GM12801 (cell line): ENCODE results near the gene SERPINH1.

ENCODE experiments used
- TF ChIP-seq, protein P1 (sequence below): IDR thresholded peaks from one replicate; pipeline ENCODE4 v1.5.1; 2011; ENCODE audit warnings: control low read depth; ENCODE audit not compliant: insufficient read length; ENCODE audit errors: extremely low read depth

Gene SERPINH1

DNA sequence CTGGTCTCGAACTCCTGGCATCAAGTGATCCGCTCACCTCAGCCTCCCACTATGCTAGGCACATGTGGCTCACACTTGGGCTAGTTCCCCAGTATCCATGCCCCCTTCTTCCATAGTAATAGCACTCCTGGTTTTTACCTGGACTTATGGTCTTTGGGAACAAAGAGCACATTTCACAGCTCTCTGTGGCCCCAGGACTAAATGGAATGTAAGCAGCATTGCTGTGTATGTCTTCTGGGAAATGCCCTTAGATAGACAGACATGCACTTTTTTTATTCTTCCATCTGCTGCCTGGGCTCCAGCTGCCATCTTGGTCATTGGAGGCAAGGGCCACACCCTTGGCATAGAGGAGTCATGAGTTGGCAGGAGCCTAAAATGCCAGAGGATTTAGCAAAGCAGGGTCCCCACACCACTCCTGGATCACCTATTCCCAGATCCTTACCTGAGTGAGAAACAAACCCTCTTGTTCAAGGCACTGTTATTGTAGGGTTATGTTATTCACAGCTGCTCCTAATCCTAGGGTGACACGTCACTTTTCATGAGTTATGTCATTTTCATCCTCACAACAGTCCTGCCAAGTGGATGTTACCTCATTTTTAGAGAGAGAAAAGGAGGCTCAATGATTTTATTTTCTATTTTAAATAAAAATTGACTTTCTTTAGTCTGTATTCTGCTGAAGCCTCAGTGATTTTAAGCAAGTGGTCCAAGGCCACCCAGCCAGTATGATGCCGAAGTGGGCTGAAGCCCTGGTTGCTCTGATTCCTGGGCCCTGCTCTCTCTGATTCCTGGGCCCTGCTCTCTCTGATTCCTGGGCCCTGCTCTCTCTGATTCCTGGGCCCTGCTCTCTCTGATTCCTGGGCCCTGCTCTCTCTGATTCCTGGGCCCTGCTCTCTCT lies 20.6 kb upstream of the SERPINH1 start:
- TF ChIP-seq, protein P1, sequence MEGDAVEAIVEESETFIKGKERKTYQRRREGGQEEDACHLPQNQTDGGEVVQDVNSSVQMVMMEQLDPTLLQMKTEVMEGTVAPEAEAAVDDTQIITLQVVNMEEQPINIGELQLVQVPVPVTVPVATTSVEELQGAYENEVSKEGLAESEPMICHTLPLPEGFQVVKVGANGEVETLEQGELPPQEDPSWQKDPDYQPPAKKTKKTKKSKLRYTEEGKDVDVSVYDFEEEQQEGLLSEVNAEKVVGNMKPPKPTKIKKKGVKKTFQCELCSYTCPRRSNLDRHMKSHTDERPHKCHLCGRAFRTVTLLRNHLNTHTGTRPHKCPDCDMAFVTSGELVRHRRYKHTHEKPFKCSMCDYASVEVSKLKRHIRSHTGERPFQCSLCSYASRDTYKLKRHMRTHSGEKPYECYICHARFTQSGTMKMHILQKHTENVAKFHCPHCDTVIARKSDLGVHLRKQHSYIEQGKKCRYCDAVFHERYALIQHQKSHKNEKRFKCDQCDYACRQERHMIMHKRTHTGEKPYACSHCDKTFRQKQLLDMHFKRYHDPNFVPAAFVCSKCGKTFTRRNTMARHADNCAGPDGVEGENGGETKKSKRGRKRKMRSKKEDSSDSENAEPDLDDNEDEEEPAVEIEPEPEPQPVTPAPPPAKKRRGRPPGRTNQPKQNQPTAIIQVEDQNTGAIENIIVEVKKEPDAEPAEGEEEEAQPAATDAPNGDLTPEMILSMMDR: no peak

DNA sequence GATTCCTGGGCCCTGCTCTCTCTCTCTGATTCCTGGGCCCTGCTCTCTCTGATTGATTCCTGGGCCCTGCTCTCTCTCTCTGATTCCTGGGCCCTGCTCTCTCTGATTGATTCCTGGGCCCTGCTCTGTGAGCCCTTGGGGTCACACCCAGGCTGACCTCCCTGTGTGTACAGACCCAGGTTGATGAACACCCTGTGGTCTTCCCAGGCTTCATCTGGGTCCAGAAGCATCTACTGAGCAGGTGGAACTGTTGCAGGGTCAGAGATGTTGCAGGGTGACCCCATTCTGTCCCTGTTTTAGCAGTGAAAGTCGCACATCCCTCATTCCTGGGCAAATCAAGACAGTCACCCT lies 20.0 kb upstream of the SERPINH1 start:
- TF ChIP-seq, protein P1: no peak

DNA sequence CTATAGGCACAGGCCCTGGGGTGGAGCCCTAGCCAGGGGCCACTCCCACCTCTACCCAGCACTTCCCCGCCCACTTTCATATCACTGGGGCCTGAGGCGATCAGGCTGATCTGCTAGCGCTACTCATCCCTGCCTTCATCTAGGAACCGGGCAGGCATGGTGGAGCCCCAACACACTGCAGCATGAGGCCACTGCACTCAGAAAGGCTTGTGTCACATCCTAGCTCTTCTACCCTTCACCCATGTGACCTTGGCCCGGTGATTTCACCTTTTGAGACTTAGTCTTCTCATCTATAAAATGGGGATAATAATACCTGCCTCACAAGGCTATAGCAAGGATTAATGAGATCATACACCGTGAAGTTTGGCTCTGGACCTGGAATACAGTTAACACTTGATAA lies 18.2 kb upstream of the SERPINH1 start:
- TF ChIP-seq, protein P1: no peak

DNA sequence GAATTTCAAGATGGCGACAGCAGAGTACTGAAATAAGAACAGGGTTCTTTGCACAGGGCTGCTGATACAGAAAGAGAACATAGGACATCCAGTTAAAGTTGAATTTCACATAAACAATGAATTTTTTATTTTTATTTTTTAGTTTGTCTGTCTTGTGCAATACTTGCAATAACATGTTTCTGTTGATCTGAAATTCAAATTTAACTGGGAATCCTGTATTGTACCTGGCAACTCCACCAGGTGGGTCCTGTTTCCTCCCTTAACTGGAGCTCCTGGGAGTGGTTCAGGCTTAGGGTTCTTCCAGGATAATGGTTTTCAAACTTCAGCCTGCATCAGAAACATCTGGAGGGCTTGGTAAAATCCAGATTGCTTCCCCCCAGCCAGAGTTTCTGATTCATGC lies 14.9 kb upstream of the SERPINH1 start:
- TF ChIP-seq, protein P1: no peak

DNA sequence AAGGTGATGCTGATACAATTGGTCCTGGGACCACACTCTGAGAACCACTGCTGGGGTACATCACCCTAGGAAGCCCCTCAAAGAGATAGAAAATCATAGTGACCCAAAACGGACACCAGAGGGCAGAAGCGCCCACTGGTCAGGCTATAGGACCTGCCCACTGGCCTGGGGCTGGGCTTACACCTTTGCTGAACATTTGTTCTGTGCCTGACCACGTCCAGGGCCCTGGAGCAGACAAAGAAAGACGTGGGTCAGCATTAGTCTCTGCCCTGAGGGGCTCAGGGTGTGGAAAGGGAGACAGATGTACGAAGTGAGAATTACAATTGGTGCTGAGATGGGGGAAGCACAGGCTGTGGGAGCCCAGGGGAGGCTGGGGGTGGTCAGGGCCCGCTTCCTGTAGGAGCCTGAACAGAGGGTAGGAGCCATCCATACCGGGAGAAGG lies 14.4 kb upstream of the SERPINH1 start:
- TF ChIP-seq, protein P1: no peak

DNA sequence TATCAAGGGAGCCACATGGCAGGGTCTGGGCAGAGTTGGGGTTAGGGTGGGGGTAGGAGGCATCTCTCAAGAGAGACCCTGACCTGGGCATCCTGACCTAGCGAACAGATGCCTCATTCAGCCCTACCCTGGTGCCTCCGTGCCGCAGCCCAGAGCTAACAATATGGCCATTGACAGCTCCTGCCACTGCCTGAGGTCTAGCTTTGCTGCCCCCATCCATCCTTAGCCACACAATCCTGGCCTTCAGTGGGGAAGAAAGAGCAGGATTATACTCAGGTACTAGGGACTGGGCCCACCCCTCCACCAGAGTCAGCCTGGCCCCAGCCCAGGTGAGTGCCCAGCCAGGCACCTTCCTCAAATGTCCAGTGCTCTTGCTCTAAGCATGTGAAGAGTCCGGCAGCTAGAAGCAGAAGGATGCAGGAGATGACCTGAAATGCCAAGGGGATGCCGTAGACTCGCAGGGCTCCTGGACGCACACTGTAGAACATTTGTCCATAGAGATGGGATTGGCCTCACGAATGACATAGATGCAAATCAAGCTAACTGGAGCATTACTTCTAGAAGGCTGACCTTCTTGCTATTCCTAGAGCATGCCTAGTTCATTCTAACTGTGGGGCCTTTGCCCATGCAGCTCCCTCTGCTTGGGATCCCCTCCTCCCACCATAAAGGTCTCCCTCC lies 13.3 kb upstream of the SERPINH1 start:
- TF ChIP-seq, protein P1: no peak

DNA sequence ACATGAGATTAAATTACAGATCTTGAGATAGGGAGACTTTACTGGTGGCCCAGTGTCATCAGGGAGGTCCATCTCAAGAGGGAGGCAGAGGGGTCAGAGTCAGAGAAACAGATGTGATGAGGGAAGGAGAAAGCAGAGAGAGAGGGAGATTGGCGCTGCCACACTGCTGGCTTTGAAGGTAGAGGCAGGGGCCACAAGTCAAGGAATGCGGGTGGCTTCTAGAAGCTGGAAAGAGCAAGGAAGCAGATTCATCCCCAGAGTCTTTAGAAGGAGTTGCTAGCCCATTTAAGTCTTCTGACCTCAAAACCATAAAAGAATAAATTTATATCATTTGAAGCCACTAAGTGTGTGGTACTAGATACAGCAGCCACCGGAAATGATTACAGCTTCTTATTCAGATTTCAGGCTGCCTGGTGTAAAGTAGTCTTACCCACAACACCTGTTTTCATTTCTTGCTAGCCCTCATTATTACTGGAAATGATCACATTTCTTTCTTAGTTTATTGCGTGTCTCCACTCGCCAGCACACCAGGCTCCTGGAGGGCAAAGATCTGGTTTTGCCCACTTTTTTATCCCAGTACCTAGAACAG lies 12.6 kb upstream of the SERPINH1 start:
- TF ChIP-seq, protein P1: no peak
